Thymus (tissue), 11 donors: ENCODE results near the gene PCARE. TPM values are rescaled to one million over a fixed set of nuclear protein-coding genes. Genes with fewer than 3 reads are reported as not detected.

Experiments
- DNase-seq, 9 donors: peaks; one replicate each; pipeline ENCODE4 v3.0.0-alpha.2; 2013; ENCODE audit warnings: low spot score in 9 of 9, low read depth in 6 of 9, missing footprints in 1 of 9
- H3K27ac ChIP-seq, 2 donors: one replicate each; pipeline ENCODE4 v1.5.1; 2013; ENCODE audit warnings: control low read depth in 1 of 2, low read depth in 1 of 2, low read length in 1 of 2, mild to moderate bottlenecking in 1 of 2, moderate library complexity in 1 of 2
- H3K27me3 ChIP-seq, 2 donors: one replicate each; pipeline ENCODE4 v1.5.1; 2013; ENCODE audit warnings: low read length in 1 of 2; ENCODE audit not compliant: control insufficient read depth in 2 of 2, insufficient read depth in 1 of 2
- H3K36me3 ChIP-seq, 2 donors: one replicate each; pipeline ENCODE4 v1.5.1; 2013; ENCODE audit warnings: low read length in 1 of 2, mild to moderate bottlenecking in 1 of 2, moderate library complexity in 1 of 2; ENCODE audit not compliant: control insufficient read depth in 2 of 2, insufficient read depth in 2 of 2
- H3K4me1 ChIP-seq, 2 donors: one replicate each; pipeline ENCODE4 v1.5.1; 2013; ENCODE audit warnings: low read length in 2 of 2; ENCODE audit not compliant: control insufficient read depth in 2 of 2, insufficient read depth in 2 of 2
- H3K4me3 ChIP-seq, 2 donors: one replicate each; pipeline ENCODE4 v1.5.1; 2013; ENCODE audit warnings: low read length in 2 of 2, control low read depth in 1 of 2, mild to moderate bottlenecking in 1 of 2
- H3K9me3 ChIP-seq, 2 donors: one replicate each; pipeline ENCODE4 v1.5.1; 2013; ENCODE audit warnings: low read length in 1 of 2, mild to moderate bottlenecking in 1 of 2; ENCODE audit not compliant: control insufficient read depth in 2 of 2, insufficient read depth in 1 of 2
- WGBS: extraction: QIAGEN DNeasy Blood & Tissue Kit; methylation state at CpG from one replicate; pipeline ENCODE4 v1.1.7; 2013; 5-methylcytosine and 5-hydroxymethylcytosine counted together
- polyA plus RNA-seq: library from polyadenylated mRNA; stranded (reverse); fragments of 200-250 nt; gene quantifications from one replicate; pipeline ENCODE4 v1.2.3, GENCODE V29; 2013
- total RNA-seq: library from RNA; stranded (reverse); fragments of 120-200 nt; gene quantifications from one replicate; pipeline ENCODE4 v1.2.4, GENCODE V29; 2013
- donor health status: healthy.

The PCARE gene
- total and polyA plus RNA-seq, 2 donors: 0.02 to 0.09 TPM

- Histone ChIP-seq H3K4me3 (no peak overlapping the region), H3K27me3 (no peaks in the 10 kb centered on the region), H3K4me1 (peaks cover 15 to 37% of the 10 kb centered on the region in 2 donors), H3K36me3 (no peaks in the 10 kb centered on the region), H3K9me3 (no peaks in the 10 kb centered on the region), H3K27ac (no peak overlapping the region)
- WGBS: 98% methylated on average over 4 of the region's 4 CpGs
- no peak for DNase-seq
Observed at GRCh38 chr2:29039718-29040480, 34.4 kb downstream of the PCARE start.

DNA sequence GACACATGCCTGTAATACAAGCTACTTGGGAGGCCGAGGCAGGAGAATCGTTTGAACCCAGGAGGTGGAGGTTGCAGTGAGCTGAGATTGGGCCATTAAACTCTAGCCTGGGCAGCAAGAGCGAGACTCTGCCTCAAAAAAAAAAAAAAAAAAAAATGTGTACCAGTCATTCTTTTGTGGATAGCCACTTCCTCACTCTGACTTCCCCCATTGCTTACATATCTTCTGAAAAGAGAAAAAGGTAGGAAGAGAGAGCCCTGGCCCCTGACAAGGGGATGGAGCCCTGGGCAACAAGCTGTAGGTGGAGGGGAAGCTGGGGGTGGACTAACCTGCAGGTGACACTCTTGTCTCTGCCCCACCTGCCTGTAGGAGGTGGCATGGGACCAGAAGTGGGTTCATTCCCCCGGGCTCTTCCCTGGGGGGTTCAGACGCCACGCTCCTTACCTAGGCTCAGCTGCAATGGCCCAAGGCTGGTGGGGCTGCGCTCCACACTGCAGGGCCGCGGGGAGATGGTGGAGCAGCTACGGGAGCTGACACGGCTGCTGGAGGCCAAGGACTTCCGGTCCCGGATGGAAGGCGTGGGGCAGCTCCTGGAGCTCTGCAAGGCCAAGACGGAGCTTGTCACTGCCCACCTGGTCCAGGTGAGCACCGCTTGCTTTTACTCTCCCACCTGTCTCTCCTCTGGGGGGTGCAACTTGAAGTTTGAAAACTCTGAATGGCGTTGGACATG lies 39.1 kb downstream of the PCARE start:
- H3K9me3 ChIP-seq: no peaks in the 10 kb centered on the region
- H3K27ac ChIP-seq: no peak overlapping the region
- H3K4me1 ChIP-seq: peaks cover 13 to 27% of the 10 kb centered on the region in 2 donors
- no peaks in the 10 kb centered on the region for H3K36me3 ChIP-seq
- DNase-seq: no peak
- H3K4me3 ChIP-seq: no peak overlapping the region
- WGBS: 91% methylated on average over 17 of the region's 17 CpGs
- no peaks in the 10 kb centered on the region for H3K27me3 ChIP-seq

- WGBS: 81% methylated on average over 6 of the region's 6 CpGs
- Histone ChIP-seq H3K4me3 (no peak overlapping the region), H3K4me1 (peaks cover 13 to 27% of the 10 kb centered on the region in 2 donors), H3K9me3 (no peaks in the 10 kb centered on the region), H3K27me3 (no peaks in the 10 kb centered on the region), H3K27ac (no peak overlapping the region), H3K36me3 (no peaks in the 10 kb centered on the region)
- no peak for DNase-seq
Observed at GRCh38 chr2:29033656-29034055, 40.7 kb downstream of the PCARE start.

GRCh38 chr2:29033172-29033571 lies 41.2 kb downstream of the PCARE start:
- no peaks in the 10 kb centered on the region for H3K27me3 ChIP-seq
- H3K27ac ChIP-seq: no peak overlapping the region
- no peaks in the 10 kb centered on the region for H3K36me3 ChIP-seq
- no peak for DNase-seq
- H3K4me3 ChIP-seq: no peak overlapping the region
- WGBS: 94% methylated on average over 2 of the region's 2 CpGs
- H3K4me1 ChIP-seq: peaks cover 13 to 27% of the 10 kb centered on the region in 2 donors
- H3K9me3 ChIP-seq: no peaks in the 10 kb centered on the region

GRCh38 chr2:29032189-29032588 lies 42.1 kb downstream of the PCARE start:
- WGBS: 98% methylated on average over 5 of the region's 5 CpGs
- no peak for DNase-seq
- Histone ChIP-seq H3K4me1 (peaks cover 13 to 27% of the 10 kb centered on the region in 2 donors), H3K27me3 (no peaks in the 10 kb centered on the region), H3K4me3 (no peak overlapping the region), H3K27ac (no peak overlapping the region), H3K9me3 (no peaks in the 10 kb centered on the region), H3K36me3 (no peaks in the 10 kb centered on the region)

- Histone ChIP-seq H3K9me3 (no peaks in the 10 kb centered on the region), H3K27me3 (no peaks in the 10 kb centered on the region), H3K36me3 (no peaks in the 10 kb centered on the region), H3K4me3 (no peak overlapping the region), H3K27ac (no peak overlapping the region), H3K4me1 (peaks cover 13 to 27% of the 10 kb centered on the region in 2 donors)
- DNase-seq: no peak
Observed at GRCh38 chr2:29031046-29031445, 43.3 kb downstream of the PCARE start.

DNA sequence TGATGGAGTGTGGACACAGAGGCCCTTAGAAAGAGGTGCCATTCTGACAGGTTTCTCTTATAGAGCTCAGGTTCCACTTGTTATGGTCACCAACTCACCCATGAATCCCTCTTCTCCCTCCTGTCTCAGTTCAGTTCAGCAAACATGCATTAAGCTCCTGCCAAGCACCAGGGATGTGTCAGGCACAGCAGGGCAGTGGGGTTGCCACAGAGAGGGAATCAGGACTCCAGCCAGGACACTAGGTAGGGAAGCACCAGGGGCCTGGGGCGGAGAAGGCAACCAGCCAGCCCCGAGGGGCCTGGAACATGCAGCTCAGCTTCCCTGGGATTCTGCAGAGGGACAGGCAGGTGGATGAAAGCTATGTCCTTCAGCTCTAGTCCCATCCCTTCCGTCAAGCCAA lies 48.6 kb downstream of the PCARE start:
- no peak overlapping the region for H3K27ac ChIP-seq
- H3K4me3 ChIP-seq: no peak overlapping the region
- no peaks in the 10 kb centered on the region for H3K27me3 ChIP-seq
- no peaks in the 10 kb centered on the region for H3K4me1 ChIP-seq
- H3K36me3 ChIP-seq: no peaks in the 10 kb centered on the region
- peaks cover 0 to 3% of the 10 kb centered on the region in 2 donors for H3K9me3 ChIP-seq
- DNase-seq: no peak
- 100% methylated on average over 3 of the region's 3 CpGs for WGBS

- Histone ChIP-seq H3K9me3 (peaks cover 0 to 3% of the 10 kb centered on the region in 2 donors), H3K4me3 (no peak overlapping the region), H3K27ac (no peak overlapping the region), H3K36me3 (no peaks in the 10 kb centered on the region), H3K27me3 (no peaks in the 10 kb centered on the region), H3K4me1 (no peaks in the 10 kb centered on the region)
- WGBS: 83% methylated on average over 4 of the region's 4 CpGs
- DNase-seq: no peak
Observed at GRCh38 chr2:29024882-29025430, 49.4 kb downstream of the PCARE start.

DNA sequence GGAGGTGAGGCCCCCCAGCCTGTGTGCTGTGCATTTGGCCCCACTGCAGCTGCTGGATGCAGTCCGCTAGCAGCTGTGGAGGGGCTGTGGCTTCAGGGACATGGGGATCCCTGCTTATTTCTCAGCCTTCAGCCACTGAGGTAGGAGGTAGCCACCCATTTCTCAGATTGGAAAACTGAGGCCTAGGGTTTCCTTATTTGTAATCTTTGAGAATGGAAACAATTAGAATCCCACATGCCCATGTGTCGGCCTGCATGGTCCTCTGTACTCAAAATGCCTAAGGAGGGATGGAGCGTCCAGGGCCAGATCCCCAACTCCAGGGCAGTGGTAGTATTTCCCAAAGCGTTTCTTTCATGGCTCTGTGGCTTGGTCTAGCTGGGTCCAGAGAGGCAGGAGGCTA lies 51.1 kb downstream of the PCARE start:
- Histone ChIP-seq H3K4me1 (no peaks in the 10 kb centered on the region), H3K4me3 (no peak overlapping the region), H3K27ac (no peak overlapping the region), H3K27me3 (no peaks in the 10 kb centered on the region), H3K36me3 (no peaks in the 10 kb centered on the region), H3K9me3 (peaks cover 0 to 3% of the 10 kb centered on the region in 2 donors)
- 98% methylated on average over 4 of the region's 4 CpGs for WGBS
- DNase-seq: no peak
